Nephron progenitor cell (in vitro differentiated cells): ENCODE measurements around the gene ACTL10.

ENCODE experiments used
- DNase-seq: peaks from one replicate; pipeline ENCODE4 v3.0.0; 2021
- H3K27ac Mint-ChIP-seq: 2 replicates; pipeline ENCODE4 v1.8.0; 2021; ENCODE audit warnings: mild to moderate bottlenecking, moderate library complexity, mixed read lengths
- H3K27me3 Mint-ChIP-seq: 2 replicates; pipeline ENCODE4 v1.8.0; 2021; ENCODE audit warnings: mild to moderate bottlenecking, low read depth, mixed read lengths; ENCODE audit not compliant: poor library complexity
- H3K36me3 Mint-ChIP-seq: 2 replicates; pipeline ENCODE4 v1.8.0; 2021; ENCODE audit warnings: low read depth, mixed read lengths
- H3K4me1 Mint-ChIP-seq: 2 replicates; pipeline ENCODE4 v1.8.0; 2021; ENCODE audit warnings: mixed read lengths
- H3K4me3 Mint-ChIP-seq: 2 replicates; pipeline ENCODE4 v1.8.0; 2021; ENCODE audit warnings: mild to moderate bottlenecking, moderate library complexity, mixed read lengths
- H3K9me3 Mint-ChIP-seq: 2 replicates; pipeline ENCODE4 v1.8.0; 2021; ENCODE audit warnings: mild to moderate bottlenecking, moderate library complexity, mixed read lengths
- TF ChIP-seq, protein P1 (sequence below): fragments of 200-600 bp; sonication (generic); IDR thresholded peaks from 2 replicates; pipeline ENCODE4 v1.5.0; 2021; ENCODE audit warnings: antibody characterized with exemption

Gene ACTL10

DNA sequence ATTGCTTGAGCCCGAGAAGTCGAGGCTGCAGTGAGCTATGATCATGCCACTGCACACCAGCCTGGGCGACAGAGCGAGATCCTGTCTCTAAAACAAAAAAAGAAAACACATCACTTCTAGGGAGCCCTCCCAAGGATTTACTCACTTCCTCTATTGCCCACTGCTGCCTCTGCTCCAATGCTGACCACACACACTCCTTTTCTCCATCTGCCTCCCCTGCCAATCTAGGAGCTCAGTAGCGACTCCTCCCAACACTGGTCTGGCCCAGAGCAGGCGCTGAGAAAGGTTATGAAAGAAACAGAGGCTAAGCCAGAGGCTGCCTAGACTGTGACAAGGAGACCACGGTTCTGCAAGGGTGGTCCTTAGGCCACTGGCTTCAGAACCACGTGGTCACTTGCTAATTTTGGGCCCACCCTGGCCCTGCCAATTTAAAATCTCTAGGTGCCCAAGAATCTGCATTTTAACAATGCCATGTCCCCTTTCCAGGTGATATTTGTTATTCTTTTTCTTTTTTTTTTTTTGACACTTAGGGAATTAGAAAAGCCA is 20.7 kb downstream of the ACTL10 start:
- H3K4me3 Mint-ChIP-seq: no peak overlapping the region
- no peak for DNase-seq
- H3K27me3 Mint-ChIP-seq: peaks cover 2% of the 10 kb centered on the region
- no peaks in the 10 kb centered on the region for H3K36me3 Mint-ChIP-seq
- H3K27ac Mint-ChIP-seq: no peak overlapping the region
- TF ChIP-seq, protein P1, sequence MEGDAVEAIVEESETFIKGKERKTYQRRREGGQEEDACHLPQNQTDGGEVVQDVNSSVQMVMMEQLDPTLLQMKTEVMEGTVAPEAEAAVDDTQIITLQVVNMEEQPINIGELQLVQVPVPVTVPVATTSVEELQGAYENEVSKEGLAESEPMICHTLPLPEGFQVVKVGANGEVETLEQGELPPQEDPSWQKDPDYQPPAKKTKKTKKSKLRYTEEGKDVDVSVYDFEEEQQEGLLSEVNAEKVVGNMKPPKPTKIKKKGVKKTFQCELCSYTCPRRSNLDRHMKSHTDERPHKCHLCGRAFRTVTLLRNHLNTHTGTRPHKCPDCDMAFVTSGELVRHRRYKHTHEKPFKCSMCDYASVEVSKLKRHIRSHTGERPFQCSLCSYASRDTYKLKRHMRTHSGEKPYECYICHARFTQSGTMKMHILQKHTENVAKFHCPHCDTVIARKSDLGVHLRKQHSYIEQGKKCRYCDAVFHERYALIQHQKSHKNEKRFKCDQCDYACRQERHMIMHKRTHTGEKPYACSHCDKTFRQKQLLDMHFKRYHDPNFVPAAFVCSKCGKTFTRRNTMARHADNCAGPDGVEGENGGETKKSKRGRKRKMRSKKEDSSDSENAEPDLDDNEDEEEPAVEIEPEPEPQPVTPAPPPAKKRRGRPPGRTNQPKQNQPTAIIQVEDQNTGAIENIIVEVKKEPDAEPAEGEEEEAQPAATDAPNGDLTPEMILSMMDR: no peak
- no peaks in the 10 kb centered on the region for H3K9me3 Mint-ChIP-seq
- H3K4me1 Mint-ChIP-seq: peaks cover 33% of the 10 kb centered on the region

DNA sequence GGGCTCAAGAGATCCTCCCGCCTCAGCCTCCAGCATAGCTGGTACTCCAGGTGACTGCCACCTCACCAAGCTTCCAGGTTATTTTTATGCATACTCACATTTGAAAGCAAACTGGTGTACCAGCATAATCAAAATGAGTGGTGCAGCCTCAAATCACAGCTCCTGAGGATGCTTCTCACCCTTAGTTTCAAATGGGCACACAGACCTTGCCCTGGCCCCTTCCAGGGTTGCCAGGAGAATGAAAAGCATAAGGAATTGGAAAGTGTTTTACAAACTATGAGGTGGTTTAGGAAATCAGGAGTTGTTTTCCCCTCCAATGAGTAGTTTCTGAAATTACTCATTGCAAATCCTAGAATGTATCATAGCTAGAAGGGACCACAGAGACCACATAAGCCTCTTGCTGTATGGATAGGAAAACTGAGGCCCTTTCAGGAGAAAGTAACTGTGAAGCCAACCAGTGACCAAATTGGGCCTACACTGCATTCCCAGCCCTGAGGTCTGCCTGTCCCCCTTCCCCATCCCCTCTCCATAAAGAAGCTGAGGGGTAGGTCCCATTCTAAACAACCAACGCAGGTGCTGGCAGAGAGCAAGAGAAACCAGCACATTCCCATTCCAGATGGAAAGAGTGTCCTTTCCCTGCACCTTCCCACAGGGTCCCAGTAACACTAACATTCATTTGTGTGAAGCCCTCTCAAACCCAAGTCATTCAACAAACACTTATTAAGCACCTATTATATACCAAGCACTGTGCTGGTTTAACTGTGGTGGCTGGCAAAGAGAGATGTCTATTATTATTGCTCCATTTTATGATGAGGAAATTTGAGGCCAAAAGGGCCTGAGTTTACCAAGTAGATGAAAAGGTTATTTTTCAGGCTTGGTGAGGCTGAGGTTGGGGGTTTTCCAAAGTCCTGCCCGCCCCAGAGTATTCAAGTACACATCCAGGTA is 21.5 kb downstream of the ACTL10 start:
- no peak overlapping the region for H3K27ac Mint-ChIP-seq
- H3K4me1 Mint-ChIP-seq: peaks cover 26% of the 10 kb centered on the region
- peaks cover 2% of the 10 kb centered on the region for H3K27me3 Mint-ChIP-seq
- no peaks in the 10 kb centered on the region for H3K9me3 Mint-ChIP-seq
- no peaks in the 10 kb centered on the region for H3K36me3 Mint-ChIP-seq
- DNase-seq: no peak
- H3K4me3 Mint-ChIP-seq: no peak overlapping the region
- TF ChIP-seq, protein P1: no peak

DNA sequence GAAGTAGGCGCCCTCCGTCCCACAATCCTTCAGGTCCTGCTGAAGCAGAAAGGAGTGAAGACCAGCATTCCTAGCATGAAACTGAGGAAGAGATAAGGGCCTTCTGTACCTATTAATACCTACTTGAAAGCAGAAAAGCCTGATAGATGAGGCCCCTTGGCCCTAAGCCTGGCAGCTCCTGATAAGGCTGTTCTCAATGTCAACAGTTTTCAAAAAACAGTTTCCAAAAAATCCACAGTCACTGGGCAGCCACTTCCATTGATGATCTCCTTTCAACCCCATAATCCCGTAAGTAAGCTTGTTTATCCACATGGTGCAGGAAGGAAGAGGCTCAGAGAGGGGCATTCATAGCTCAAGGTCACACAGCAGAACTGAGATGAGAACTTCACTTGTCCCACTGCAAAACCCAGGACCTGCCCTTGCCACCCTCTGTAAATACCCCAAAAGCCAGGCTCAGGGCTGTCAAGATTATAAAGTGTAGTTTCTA is 22.2 kb downstream of the ACTL10 start:
- Mint-ChIP-seq H3K36me3 (no peaks in the 10 kb centered on the region), H3K4me1 (peaks cover 33% of the 10 kb centered on the region), H3K27me3 (peaks cover 2% of the 10 kb centered on the region), H3K9me3 (no peaks in the 10 kb centered on the region), H3K4me3 (no peak overlapping the region), H3K27ac (no peak overlapping the region)
- DNase-seq: no peak
- TF ChIP-seq, protein P1: no peak

DNA sequence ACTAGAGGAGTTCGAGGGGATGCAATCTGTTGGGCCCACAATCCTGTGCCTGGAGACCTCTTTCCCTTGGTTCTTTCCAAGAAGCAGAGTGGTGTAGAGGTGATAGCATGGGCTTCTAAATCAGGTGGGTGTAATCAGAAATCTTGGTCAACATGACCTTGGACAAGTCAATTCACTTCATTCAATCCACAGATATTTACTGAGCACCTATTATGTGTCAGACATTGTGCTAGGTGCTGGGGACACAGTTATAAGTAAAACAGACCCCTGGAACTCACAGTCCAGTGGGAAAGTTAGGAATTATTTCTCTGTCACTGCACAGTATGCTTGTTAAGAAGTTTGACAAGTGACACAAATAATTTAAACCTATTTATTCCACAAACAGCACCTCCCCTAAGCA is 22.8 kb downstream of the ACTL10 start:
- Mint-ChIP-seq H3K27ac (no peak overlapping the region), H3K9me3 (no peaks in the 10 kb centered on the region), H3K4me3 (no peak overlapping the region), H3K27me3 (peaks cover 2% of the 10 kb centered on the region), H3K36me3 (no peaks in the 10 kb centered on the region), H3K4me1 (peaks cover 34% of the 10 kb centered on the region)
- DNase-seq: no peak
- TF ChIP-seq, protein P1: no peak

DNA sequence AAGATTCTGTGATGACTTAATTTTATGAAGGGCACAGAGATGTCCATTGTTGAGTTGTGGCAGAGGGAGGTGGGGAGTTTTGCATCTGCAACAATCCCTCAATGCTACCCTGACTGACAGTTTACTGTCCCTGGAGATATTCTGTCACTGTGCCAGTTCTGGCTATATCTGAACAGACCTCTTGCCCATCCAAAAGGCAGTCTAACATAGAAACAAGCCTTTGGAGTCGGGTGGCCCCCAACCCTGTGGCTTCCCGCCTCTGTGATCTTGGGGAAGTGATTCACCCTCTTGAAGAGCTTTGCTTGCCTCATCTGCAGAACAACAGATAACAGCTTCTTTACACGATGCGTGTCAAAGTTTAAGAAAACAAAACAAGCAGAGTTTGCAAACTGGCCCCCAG is 23.2 kb downstream of the ACTL10 start:
- no peak for DNase-seq
- peaks cover 32% of the 10 kb centered on the region for H3K4me1 Mint-ChIP-seq
- no peaks in the 10 kb centered on the region for H3K36me3 Mint-ChIP-seq
- H3K4me3 Mint-ChIP-seq: no peak overlapping the region
- H3K9me3 Mint-ChIP-seq: no peaks in the 10 kb centered on the region
- H3K27ac Mint-ChIP-seq: no peak overlapping the region
- TF ChIP-seq, protein P1: no peak
- H3K27me3 Mint-ChIP-seq: peaks cover 2% of the 10 kb centered on the region
